Neutrophil (primary cell): ENCODE results near the gene ACTG1.

Experiments
- H3K27ac ChIP-seq: fragments of 200-600 bp; sonication (generic); 2 replicates; pipeline ENCODE4 v1.5.1; 2016; ENCODE audit warnings: mild to moderate bottlenecking, moderate library complexity
- H3K27me3 ChIP-seq: fragments of 200-600 bp; sonication (generic); 2 replicates; pipeline ENCODE4 v1.6.0; 2016; ENCODE audit warnings: mild to moderate bottlenecking
- H3K36me3 ChIP-seq: fragments of 200-600 bp; sonication (generic); 2 replicates; pipeline ENCODE4 v1.5.1; 2017
- H3K4me1 ChIP-seq, 2 experiments: fragments of 200-600 bp in 1 of 2; sonication (generic) in 1 of 2; 1 replicate in 1 of 2; 2 replicates in 1 of 2; pipeline versions ENCODE4 v1.5.1 to v1.6.1; 2013 to 2016; ENCODE audit warnings: low read depth in 1 of 2, low read length in 1 of 2, mild to moderate bottlenecking in 1 of 2, moderate library complexity in 1 of 2; ENCODE audit not compliant: control insufficient read depth in 1 of 2, insufficient read depth in 1 of 2
- H3K4me3 ChIP-seq, 2 experiments: fragments of 200-600 bp in 1 of 2; sonication (generic) in 1 of 2; 1 replicate in 1 of 2; 2 replicates in 1 of 2; pipeline ENCODE4 v1.5.1; 2013 to 2016; ENCODE audit warnings: low read depth in 1 of 2, low read length in 1 of 2, mild to moderate bottlenecking in 1 of 2, moderate library complexity in 1 of 2
- H3K9me3 ChIP-seq: fragments of 200-600 bp; sonication (generic); 2 replicates; pipeline ENCODE4 v1.5.1; 2016
- TF ChIP-seq, protein P1 (sequence below): fragments of 200-600 bp; sonication (generic); IDR thresholded peaks from 2 replicates; pipeline ENCODE4 v1.5.1; 2016; ENCODE audit warnings: antibody characterized with exemption

Gene ACTG1

GRCh38 chr17:81460856-81461460 is 51.6 kb downstream of the ACTG1 start:
- H3K9me3 ChIP-seq = no peaks in the 10 kb centered on the region
- TF ChIP-seq, protein P1, sequence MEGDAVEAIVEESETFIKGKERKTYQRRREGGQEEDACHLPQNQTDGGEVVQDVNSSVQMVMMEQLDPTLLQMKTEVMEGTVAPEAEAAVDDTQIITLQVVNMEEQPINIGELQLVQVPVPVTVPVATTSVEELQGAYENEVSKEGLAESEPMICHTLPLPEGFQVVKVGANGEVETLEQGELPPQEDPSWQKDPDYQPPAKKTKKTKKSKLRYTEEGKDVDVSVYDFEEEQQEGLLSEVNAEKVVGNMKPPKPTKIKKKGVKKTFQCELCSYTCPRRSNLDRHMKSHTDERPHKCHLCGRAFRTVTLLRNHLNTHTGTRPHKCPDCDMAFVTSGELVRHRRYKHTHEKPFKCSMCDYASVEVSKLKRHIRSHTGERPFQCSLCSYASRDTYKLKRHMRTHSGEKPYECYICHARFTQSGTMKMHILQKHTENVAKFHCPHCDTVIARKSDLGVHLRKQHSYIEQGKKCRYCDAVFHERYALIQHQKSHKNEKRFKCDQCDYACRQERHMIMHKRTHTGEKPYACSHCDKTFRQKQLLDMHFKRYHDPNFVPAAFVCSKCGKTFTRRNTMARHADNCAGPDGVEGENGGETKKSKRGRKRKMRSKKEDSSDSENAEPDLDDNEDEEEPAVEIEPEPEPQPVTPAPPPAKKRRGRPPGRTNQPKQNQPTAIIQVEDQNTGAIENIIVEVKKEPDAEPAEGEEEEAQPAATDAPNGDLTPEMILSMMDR = no peak
- peak overlapping the region; percentile 51 to 57 for H3K4me3 ChIP-seq
- H3K4me1 ChIP-seq = peaks cover 36 to 42% of the 10 kb centered on the region in 2 experiments
- peaks cover 5% of the 10 kb centered on the region for H3K36me3 ChIP-seq
- H3K27ac ChIP-seq = peak overlapping the region; percentile 69
- H3K27me3 ChIP-seq = no peaks in the 10 kb centered on the region
